ENCODE data around the gene CCR6.
"Not testable (repeated sequence)": the region's sequence is repeated elsewhere in the genome, so short reads cannot be mapped to it uniquely, and the experiment has no call there.

The CCR6 gene

DNA sequence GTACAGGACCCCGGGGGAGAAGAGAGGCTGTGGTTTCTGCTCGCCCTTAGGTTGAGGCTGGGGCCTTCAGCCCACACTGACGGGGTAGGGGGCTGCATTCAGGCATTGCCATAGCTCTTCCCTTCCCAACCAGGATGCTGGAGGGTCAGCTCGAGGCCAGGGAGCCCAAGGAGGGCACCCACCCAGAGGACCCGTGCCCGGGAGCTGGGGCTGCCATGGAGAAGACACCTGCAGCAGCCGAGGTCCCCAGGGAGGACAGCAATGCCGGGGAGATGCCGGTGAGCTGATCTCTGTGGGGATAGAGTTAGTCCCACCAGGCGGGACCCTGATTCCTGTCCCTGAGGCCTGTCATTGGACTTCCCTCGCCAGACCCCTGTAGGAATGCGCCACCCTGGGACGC lies 49.1 kb downstream of the CCR6 start:
- not testable (repeated sequence) for DNase-seq (ENCODE audit: low spot score)

DNA sequence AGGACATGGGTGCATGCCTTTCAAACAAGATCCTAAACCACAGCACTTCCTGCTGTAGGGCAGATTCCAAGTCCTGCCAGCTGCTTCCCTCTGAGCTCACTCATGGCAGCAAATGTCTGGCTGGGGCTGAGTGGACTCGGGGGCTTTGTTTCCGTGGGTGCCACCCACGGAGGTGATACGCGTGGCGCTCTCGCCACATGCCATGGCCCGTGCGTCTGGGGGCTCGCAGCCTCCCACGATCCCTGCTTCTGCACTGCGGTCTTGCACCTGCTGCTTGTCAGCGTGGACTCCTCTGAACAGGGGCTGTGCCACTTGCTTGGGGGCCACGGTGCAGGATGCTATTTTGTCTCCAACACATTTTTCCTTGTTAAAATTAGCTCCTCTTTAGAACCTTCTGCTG lies 54.4 kb downstream of the CCR6 start:
- DNase-seq (ENCODE audit: low spot score): not testable (repeated sequence)

DNA sequence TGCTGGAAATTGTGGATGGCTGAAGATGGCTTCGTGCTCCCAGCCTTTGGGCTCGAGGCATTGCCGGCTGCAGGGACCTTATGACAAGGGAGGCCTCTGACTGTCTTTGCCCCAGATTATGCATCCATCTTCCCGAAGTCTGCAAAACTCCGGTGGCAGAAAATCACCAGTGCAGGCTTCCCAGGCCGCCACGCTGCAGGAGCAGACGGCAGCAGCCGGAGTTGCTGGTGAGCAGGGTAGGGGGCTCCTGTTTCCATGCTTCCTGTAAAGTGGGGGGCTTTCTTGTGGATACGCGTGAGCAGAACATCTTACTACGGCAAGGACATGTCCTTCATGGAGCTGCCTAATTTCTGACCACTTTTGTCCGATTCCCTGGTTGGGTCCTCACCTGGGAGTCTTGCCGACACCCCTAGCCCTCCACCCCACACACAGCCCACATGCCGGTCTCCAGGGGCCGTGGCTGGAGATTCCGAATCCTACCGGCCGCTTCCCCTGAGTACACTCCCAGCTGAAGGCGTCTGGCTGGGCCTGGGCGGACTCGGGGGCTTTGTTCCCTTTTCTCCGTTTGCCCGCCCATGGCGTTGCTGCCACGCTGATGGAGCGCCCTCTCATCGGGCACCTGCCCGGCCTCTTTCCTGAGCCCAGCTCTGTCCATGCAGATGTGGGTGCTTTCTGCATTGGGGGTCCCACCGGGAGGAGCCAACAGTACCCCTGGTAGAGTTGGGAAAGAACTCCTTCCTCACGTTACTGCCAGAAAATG lies 56.2 kb downstream of the CCR6 start:
- not testable (repeated sequence) for DNase-seq (ENCODE audit: low spot score)

DNA sequence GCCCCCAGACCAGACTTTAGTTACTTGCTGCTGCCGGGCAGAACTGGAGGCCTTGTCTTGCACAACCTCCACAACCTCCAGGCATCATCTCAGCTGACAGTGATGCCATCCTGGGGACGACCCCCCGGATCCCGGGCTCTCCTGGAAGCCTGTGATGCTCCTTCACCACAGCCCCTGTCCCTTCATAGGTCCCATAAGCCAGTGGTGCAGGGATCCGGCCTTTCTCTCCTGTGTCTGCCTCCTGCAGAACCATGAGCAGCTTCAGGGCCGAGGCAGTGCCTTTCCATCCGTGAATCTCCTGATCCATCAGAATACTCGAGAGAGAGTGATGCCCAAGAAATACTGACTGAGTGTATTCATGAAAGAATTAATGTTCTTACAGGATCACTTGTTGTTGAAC lies 57.2 kb downstream of the CCR6 start:
- not testable (repeated sequence) for DNase-seq (ENCODE audit: low spot score)

DNA sequence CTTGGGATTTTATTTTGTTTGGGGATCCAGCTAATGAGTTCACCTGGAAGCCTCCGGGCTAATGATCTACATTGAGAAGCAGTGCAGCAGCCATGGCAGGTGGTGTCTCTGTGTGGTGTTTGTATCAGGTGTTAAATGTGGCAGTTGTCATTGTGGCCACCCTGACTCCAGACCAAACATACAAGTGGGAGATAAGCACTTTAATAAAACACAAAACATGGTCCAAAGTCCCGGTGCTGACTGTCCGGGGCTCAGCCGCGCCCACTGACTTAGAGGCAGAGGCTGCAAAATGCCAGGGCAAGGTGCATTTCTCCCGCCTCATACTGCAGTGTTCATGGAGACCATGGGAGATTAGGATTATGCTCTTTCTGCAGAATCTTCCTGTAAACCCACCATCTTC lies 58.5 kb downstream of the CCR6 start:
- DNase-seq (ENCODE audit: low spot score): not testable (repeated sequence)

DNA sequence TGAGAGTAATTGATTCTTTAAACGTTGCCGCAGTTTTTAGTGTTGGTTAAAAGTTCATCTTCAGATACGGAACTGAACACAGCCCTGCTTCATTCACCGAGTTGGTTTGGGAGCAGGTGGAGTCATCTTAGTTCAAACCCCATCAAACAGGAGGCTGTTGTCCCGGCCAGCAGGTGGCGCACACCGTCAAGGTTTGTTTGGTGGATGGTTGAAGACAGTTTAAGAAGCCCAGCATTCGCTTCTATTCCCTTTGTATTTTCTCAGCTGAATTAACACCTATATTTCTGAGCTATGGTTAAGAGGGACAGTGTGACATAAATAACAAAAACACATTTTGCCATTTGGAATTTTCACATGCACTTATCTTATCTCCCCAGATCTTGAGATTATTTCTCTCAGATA lies 60.0 kb downstream of the CCR6 start:
- DNase-seq (ENCODE audit: low spot score): not testable (repeated sequence)

DNA sequence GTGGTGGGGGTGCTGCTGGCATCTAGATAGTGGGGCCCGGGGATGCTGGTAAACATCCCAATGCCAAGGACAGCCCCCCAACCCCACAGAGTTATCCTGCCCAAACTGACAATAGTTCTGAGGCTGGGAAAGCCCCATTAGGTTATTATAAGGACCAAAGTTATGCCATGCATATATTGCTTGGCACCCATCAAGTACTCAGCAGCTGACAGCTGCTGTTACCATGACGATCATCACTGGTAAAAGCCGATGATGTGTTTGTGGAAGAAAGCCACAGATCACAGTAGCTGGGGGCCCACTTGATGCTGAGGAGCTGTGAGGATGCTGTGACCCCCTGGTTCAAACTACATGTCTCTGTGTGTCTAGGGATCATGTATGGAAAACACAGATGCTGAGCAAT lies 62.2 kb downstream of the CCR6 start:
- DNase-seq (ENCODE audit: low spot score): not testable (repeated sequence)

DNA sequence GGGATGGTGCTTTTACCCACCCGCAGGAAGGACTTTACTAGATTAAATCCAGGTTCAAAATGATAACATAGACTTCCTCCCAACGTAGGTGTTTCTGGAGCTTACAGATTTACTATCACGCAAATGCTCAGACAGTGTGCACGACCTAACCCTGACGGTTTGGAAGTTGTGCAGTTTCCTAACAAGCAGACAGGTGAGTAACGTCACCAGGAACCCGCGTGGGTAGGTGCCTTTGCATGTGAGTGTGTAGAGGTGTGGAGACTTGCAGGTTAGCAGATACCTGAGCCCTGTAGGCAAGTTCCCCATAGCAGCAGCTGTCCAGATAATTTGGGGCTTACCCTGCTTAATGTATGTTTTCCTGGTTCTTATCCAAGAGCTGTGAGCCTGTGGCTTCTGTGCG lies 64.4 kb downstream of the CCR6 start:
- not testable (repeated sequence) for DNase-seq (ENCODE audit: low spot score)

All from pons (tissue), 1 donor.